PC-9 (cell line): ENCODE measurements around the gene HTR2B. TPM values are rescaled to one million over a fixed set of nuclear protein-coding genes. Genes with fewer than 3 reads are reported as not detected.

Experiments used
- Bru-seq: library from RNA; stranded (reverse); fragments of 400-500 nt; gene quantifications from one replicate; lab custom pipeline; 2021; lab: Mats Ljungman, UMichigan
- BruChase-seq, 2 experiments: library from RNA; stranded (reverse); fragments of 400-500 nt; gene quantifications; one replicate each; lab custom pipeline; 2021; lab: Mats Ljungman, UMichigan
- BruUV-seq: library from RNA; stranded (reverse); fragments of 400-500 nt; replicated peaks from 2 replicates; lab custom pipeline; 2021; lab: Mats Ljungman, UMichigan
- CTCF ChIA-PET: fragments of 300-600 bp; sonication (Branson Sonifier 250); formaldehyde crosslinking; loops from one replicate; lab custom pipeline; 2022; ENCODE audit warnings: antibody characterized with exemption; lab: Charles Lee
- POLR2A ChIA-PET: fragments of 300-600 bp; sonication (Branson Sonifier 250); formaldehyde crosslinking; loops from one replicate; lab custom pipeline; 2022; ENCODE audit warnings: antibody characterized with exemption; ENCODE audit not compliant: unreplicated experiment; lab: Charles Lee
- DNase-seq, 2 experiments: peaks; one replicate each; pipeline versions ENCODE4 v3.0.0 to v3.0.0-alpha.2; 2015 to 2022; ENCODE audit warnings: mixed read lengths in 1 of 2
- H2AFZ ChIP-seq: fragments of 200-600 bp; sonication (generic); 2 replicates; pipeline ENCODE4 v1.8.1; 2017; ENCODE audit warnings: antibody characterized with exemption
- H3F3A ChIP-seq: fragments of 200-600 bp; sonication (generic); 2 replicates; pipeline ENCODE4 v1.8.1; 2017; ENCODE audit warnings: antibody characterized with exemption, mild to moderate bottlenecking, low read depth; ENCODE audit not compliant: insufficient read depth
- H3K27ac ChIP-seq: fragments of 200-600 bp; sonication (generic); 2 replicates; pipeline ENCODE4 v1.6.1; 2016; ENCODE audit warnings: mixed run types
- H3K27me3 ChIP-seq: fragments of 200-600 bp; sonication (generic); 2 replicates; pipeline ENCODE4 v1.6.1; 2016; ENCODE audit warnings: low read depth, mixed run types; ENCODE audit not compliant: insufficient read depth
- H3K36me3 ChIP-seq: fragments of 200-600 bp; sonication (generic); 2 replicates; pipeline ENCODE4 v1.6.1; 2016; ENCODE audit warnings: low read depth, mixed run types
- H3K4me1 ChIP-seq: fragments of 200-600 bp; sonication (generic); replicated peaks from 2 replicates; pipeline ENCODE4 v1.6.1; 2016; ENCODE audit warnings: mixed run types; ENCODE audit not compliant: insufficient read depth
- H3K4me2 ChIP-seq: fragments of 200-600 bp; sonication (generic); 2 replicates; pipeline ENCODE4 v1.6.1; 2017; ENCODE audit warnings: mixed run types
- H3K4me3 ChIP-seq: fragments of 200-600 bp; sonication (generic); 2 replicates; pipeline ENCODE4 v1.6.1; 2016; ENCODE audit warnings: mixed run types
- H3K79me2 ChIP-seq: fragments of 200-600 bp; sonication (generic); 2 replicates; pipeline ENCODE4 v1.6.1; 2017; ENCODE audit warnings: low read depth, mixed run types
- H3K9me2 ChIP-seq: fragments of 200-600 bp; sonication (generic); 2 replicates; pipeline ENCODE4 v1.8.1; 2017; ENCODE audit warnings: mild to moderate bottlenecking; ENCODE audit not compliant: insufficient read depth
- H3K9me3 ChIP-seq: fragments of 200-600 bp; sonication (generic); 2 replicates; pipeline ENCODE4 v1.8.1; 2016; ENCODE audit warnings: low read depth; ENCODE audit not compliant: insufficient read depth
- H4K20me1 ChIP-seq: fragments of 200-600 bp; sonication (generic); 2 replicates; pipeline ENCODE4 v1.8.1; 2017; ENCODE audit not compliant: insufficient read depth
- CTCF ChIP-seq: fragments of 200-600 bp; sonication (generic); conservative IDR thresholded peaks from 2 replicates; pipeline ENCODE4 v1.6.1; 2017; ENCODE audit warnings: mixed run types, antibody characterized with exemption, mild to moderate bottlenecking, moderate library complexity
- EZH2 ChIP-seq: fragments of 200-600 bp; sonication (generic); IDR thresholded peaks from 2 replicates; pipeline ENCODE4 v1.8.0; 2017; ENCODE audit warnings: antibody characterized with exemption, low read depth
- intact Hi-C: fragments of 100-400 bp; cut with micrococcal nuclease; formaldehyde crosslinking; loops from one replicate; pipeline ENCODE4 v1.10.0; 2022; ENCODE audit not compliant: unreplicated experiment
- long read RNA-seq: library from polyadenylated mRNA; stranded (forward); transcript quantifications from one replicate; pipeline ENCODE4 v2.0.0, GENCODE V29; 2022
- total RNA-seq: library from RNA; stranded (reverse); gene quantifications from 2 replicates; pipeline ENCODE4 v1.2.3, GENCODE V29; 2021

HTR2B gene
- not detected in 2 replicates for total RNA-seq
- Bru-seq, nascent RNA: not detected
- not detected for BruChase-seq, experiment 1, labeled RNA remaining after a 2-hour chase
- not detected for BruChase-seq, experiment 2, labeled RNA remaining after a 6-hour chase
- long read RNA-seq: 0 reads

GRCh38 chr2:231124838-231125568, at the start of gene HTR2B:
HTR2B (minus strand) TSS chr2:231125042; CDS start chr2:231123764, 1,278 bp downstream.
- no peak within 1 kb of the TSS for H3K4me2 ChIP-seq
- no TSS peak for BruUV-seq
- peaks cover 11% of the 10 kb centered on the region; the same call in 1 of the 2 replicates for H3F3A ChIP-seq
- intact Hi-C loops: no loop called here
- H3K4me3 ChIP-seq: no peak within 1 kb of the TSS
- H3K79me2 ChIP-seq: peaks cover 37% of the 10 kb centered on the region
- H3K27me3 ChIP-seq: no peaks in the 10 kb centered on the region
- H3K27ac ChIP-seq: 0 out of 2 replicates have a peak within 1 kb of the TSS, but pooled peaks have one; percentile 6
- H2AFZ ChIP-seq: no peak within 1 kb of the TSS
- ChIA-PET POLR2A (no interaction called here), CTCF (no interaction called here)
- H3K9me2 ChIP-seq: no peaks in the 10 kb centered on the region
- TF ChIP-seq EZH2: no peak
- TF ChIP-seq CTCF: no peak
- peaks cover 18% of the 10 kb centered on the region for H3K4me1 ChIP-seq
- no peaks in the 10 kb centered on the region for H4K20me1 ChIP-seq
- no peak for DNase-seq
- H3K36me3 ChIP-seq: peaks cover 21% of the 10 kb centered on the region
- H3K9me3 ChIP-seq: no peaks in the 10 kb centered on the region

- POLR2A ChIA-PET: no interaction called here
Observed at GRCh38 chr2:231174211-231174651, 49.4 kb upstream of the HTR2B start.

GRCh38 chr2:231172025-231172424, 47.2 kb upstream of the HTR2B start:
- no peaks in the 10 kb centered on the region; the same call in 1 of the 2 replicates for H3K9me2 ChIP-seq
- H3K4me1 ChIP-seq: no peaks in the 10 kb centered on the region
- no peak overlapping the region for H3K4me3 ChIP-seq
- H3K27me3 ChIP-seq: no peaks in the 10 kb centered on the region
- H4K20me1 ChIP-seq: no peaks in the 10 kb centered on the region
- H3K36me3 ChIP-seq: peaks cover 27% of the 10 kb centered on the region
- BruUV-seq: no TSS peak
- no peak for DNase-seq
- CTCF ChIA-PET: no interaction called here
- POLR2A ChIA-PET: no interaction called here
- no peak overlapping the region for H2AFZ ChIP-seq
- no peak overlapping the region for H3K27ac ChIP-seq
- no peak overlapping the region for H3K4me2 ChIP-seq
- TF ChIP-seq CTCF: no peak
- no peak for TF ChIP-seq EZH2
- intact Hi-C loops: no loop called here
- peaks cover 22% of the 10 kb centered on the region; the same call in 1 of the 2 replicates for H3F3A ChIP-seq
- H3K9me3 ChIP-seq: no peaks in the 10 kb centered on the region
- no peaks in the 10 kb centered on the region for H3K79me2 ChIP-seq

More at GRCh38 chr2:231174211-231174651, 49.4 kb upstream of the HTR2B start:
- TF ChIP-seq EZH2 (no peak), CTCF (no peak)
- intact Hi-C loops: no loop called here
- Histone ChIP-seq H3K79me2 (no peaks in the 10 kb centered on the region), H3K27ac (no peak overlapping the region), H4K20me1 (no peaks in the 10 kb centered on the region), H3K9me2 (no peaks in the 10 kb centered on the region; the same call in 1 of the 2 replicates), H3F3A (peaks cover 27% of the 10 kb centered on the region; the same call in 1 of the 2 replicates), H3K4me2 (no peak overlapping the region), H3K4me1 (no peaks in the 10 kb centered on the region), H3K27me3 (no peaks in the 10 kb centered on the region), H3K4me3 (no peak overlapping the region), H3K36me3 (peaks cover 22% of the 10 kb centered on the region), H3K9me3 (no peaks in the 10 kb centered on the region), H2AFZ (no peak overlapping the region)
- CTCF ChIA-PET: no interaction called here
- no TSS peak for BruUV-seq
- DNase-seq: no peak
